ENCODE results near the gene FAM124A.

Gene FAM124A

GRCh38 chr13:51241720-51242119 lies 19.5 kb downstream of the FAM124A start:
- H3K4me1 ChIP-seq (ENCODE audit: insufficient read depth, low read length): peaks cover 51% of the 10 kb centered on the region
- H3K36me3 ChIP-seq (ENCODE audit: insufficient read depth, low read length): no peaks in the 10 kb centered on the region
- H3K9me3 ChIP-seq (ENCODE audit: control insufficient read depth, insufficient read depth, low read length): no peaks in the 10 kb centered on the region
- no peak overlapping the region for H3K9ac ChIP-seq (ENCODE audit: low read depth, low read length)

GRCh38 chr13:51243227-51243626 lies 21.0 kb downstream of the FAM124A start:
- 0 out of 2 replicates have a peak overlapping the region, but pooled peaks have one; percentile 3 for H3K9ac ChIP-seq (ENCODE audit: low read depth, low read length)
- H3K9me3 ChIP-seq (ENCODE audit: control insufficient read depth, insufficient read depth, low read length): no peaks in the 10 kb centered on the region
- H3K4me1 ChIP-seq (ENCODE audit: insufficient read depth, low read length): peaks cover 58% of the 10 kb centered on the region
- no peaks in the 10 kb centered on the region for H3K36me3 ChIP-seq (ENCODE audit: insufficient read depth, low read length)

DNA sequence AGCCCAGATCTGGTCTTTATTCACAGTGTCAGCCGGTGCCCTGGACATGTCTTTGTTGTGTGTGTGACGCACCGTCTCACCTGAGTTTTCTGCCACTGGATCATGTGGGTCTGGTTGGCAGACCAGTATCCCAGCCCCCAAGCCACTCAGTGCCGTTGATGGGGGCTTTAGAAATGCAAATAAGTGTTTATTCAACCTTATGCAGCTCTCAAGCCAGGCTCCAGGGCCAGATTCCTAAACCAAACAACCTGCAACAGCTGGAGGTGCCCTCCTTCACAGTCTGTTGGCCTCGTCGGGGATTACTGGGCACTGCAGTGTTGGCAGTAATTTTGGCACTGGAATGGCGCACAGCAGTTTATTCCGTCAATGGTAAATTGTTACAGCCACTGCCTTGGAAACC lies 21.6 kb downstream of the FAM124A start:
- peak overlapping the region; percentile 7; the same call in 1 of the 2 replicates for H3K9ac ChIP-seq (ENCODE audit: low read depth, low read length)
- H3K36me3 ChIP-seq (ENCODE audit: insufficient read depth, low read length): no peaks in the 10 kb centered on the region
- peaks cover 64% of the 10 kb centered on the region for H3K4me1 ChIP-seq (ENCODE audit: insufficient read depth, low read length)
- H3K9me3 ChIP-seq (ENCODE audit: control insufficient read depth, insufficient read depth, low read length): no peaks in the 10 kb centered on the region

DNA sequence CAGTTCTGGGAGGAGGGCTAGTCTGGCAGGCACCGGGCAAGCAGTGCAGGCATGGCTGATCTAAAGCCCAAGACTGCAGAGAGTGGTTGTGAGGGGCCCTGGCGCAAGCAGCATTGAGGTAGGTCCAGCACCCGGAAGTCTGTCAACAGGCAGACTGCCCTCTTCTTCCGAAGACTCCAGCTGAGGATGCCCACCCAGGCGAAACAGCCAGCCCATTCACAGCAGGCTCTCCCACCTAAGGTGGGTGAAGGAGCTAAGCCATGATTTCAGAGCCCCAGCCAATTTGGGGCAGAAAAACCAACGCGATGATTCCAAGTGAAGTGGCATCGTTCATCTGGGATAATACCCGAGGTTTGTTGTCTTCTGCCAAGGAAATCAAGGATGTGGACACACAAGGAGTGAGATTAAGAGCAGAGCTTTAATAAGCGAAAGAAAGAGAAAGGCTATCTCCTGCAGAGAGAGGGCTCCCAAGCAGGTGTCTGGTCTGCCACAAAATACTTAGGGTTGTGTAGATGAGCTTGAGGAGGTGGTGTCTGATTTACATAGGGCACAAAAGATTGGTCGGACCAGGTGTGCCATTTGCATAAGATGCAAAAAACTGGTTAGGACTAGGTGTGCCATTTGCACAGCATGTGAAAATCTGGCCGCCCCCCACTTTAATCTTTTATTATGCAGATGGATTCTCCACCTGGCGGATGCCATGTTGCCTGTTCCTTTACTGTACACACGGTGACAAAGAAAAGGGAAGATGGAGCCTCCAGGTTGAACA lies 22.6 kb downstream of the FAM124A start:
- no peaks in the 10 kb centered on the region for H3K9me3 ChIP-seq (ENCODE audit: control insufficient read depth, insufficient read depth, low read length)
- no peak overlapping the region for H3K9ac ChIP-seq (ENCODE audit: low read depth, low read length)
- no peaks in the 10 kb centered on the region for H3K36me3 ChIP-seq (ENCODE audit: insufficient read depth, low read length)
- H3K4me1 ChIP-seq (ENCODE audit: insufficient read depth, low read length): peaks cover 71% of the 10 kb centered on the region

DNA sequence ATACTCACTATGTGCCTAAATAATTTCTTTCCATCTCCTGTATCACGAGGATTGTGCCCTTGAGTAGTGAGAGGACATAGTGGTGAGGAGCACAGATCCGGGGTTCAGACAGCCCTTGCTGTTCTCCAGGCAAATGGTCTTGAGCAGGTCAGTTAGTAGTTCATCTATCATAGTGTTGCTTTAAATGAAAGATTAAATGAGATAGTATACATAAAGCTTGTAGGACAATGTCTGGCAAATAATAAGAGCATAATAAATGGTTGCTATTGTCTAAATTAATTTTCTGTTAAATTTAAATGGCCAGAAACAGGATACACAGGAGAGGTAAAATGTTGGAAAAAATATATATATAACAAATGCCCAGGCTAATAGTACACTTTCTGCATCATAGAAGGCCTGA lies 23.4 kb downstream of the FAM124A start:
- no peak overlapping the region for H3K9ac ChIP-seq (ENCODE audit: low read depth, low read length)
- H3K36me3 ChIP-seq (ENCODE audit: insufficient read depth, low read length): 0 out of 2 replicates have a peak, but pooled peaks cover 2% of the 10 kb centered on the region
- no peaks in the 10 kb centered on the region for H3K9me3 ChIP-seq (ENCODE audit: control insufficient read depth, insufficient read depth, low read length)
- peaks cover 71% of the 10 kb centered on the region for H3K4me1 ChIP-seq (ENCODE audit: insufficient read depth, low read length)

GRCh38 chr13:51246025-51246417 lies 23.8 kb downstream of the FAM124A start:
- Histone ChIP-seq H3K36me3 (ENCODE audit: insufficient read depth, low read length) (0 out of 2 replicates have a peak, but pooled peaks cover 3% of the 10 kb centered on the region), H3K9ac (ENCODE audit: low read depth, low read length) (no peak overlapping the region), H3K9me3 (ENCODE audit: control insufficient read depth, insufficient read depth, low read length) (no peaks in the 10 kb centered on the region), H3K4me1 (ENCODE audit: insufficient read depth, low read length) (peaks cover 68% of the 10 kb centered on the region)

DNA sequence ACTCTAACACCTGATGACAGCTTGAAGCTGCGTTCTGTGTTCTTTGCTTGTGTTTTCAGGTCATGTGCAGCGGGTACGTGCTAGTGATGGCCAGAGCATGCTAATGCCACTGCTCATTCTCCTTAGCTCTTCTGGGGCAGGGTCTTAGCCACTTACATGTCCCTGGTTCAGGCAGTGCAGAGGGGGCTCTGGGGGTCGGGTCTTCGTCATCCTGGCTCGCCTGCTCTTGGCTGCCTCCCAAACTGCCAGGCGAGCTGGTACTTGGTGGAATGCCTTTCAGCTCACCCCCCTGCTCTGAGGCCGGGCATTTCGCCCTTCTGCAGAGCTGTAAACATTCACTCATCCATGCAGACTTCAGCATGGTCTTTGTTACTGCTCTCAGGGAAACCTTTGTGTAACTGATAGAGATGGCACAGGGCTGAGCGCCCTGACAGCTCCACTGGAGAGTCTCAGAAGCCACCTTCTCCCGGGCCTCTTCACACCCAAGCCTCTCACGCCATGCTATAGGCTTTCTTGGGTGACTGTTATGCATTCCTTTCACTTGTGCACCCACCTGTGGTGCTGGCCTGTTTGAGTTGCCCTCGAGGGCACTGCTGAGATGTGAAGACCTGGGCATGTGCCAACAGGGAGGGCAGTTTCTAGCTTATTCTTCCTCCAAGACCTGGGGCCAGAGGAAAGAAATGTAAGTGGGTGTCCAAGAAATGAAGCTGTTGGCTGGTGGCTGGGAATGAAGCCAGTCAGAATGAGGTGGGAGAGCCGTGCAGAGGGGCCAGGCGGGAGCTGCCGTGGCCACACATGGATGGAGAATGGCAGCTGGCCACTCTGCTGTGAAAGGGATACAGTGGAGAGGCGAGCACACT lies 24.4 kb downstream of the FAM124A start:
- Histone ChIP-seq H3K9me3 (ENCODE audit: control insufficient read depth, insufficient read depth, low read length) (no peaks in the 10 kb centered on the region), H3K36me3 (ENCODE audit: insufficient read depth, low read length) (peaks cover 3% of the 10 kb centered on the region; the same call in 1 of the 2 replicates), H3K4me1 (ENCODE audit: insufficient read depth, low read length) (peaks cover 63% of the 10 kb centered on the region), H3K9ac (ENCODE audit: low read depth, low read length) (no peak overlapping the region)

- Histone ChIP-seq H3K36me3 (ENCODE audit: insufficient read depth, low read length) (peaks cover 12% of the 10 kb centered on the region; the same call in 1 of the 2 replicates), H3K9me3 (ENCODE audit: control insufficient read depth, insufficient read depth, low read length) (no peaks in the 10 kb centered on the region), H3K4me1 (ENCODE audit: insufficient read depth, low read length) (peaks cover 39% of the 10 kb centered on the region), H3K9ac (ENCODE audit: low read depth, low read length) (no peak overlapping the region)
Observed at GRCh38 chr13:51249255-51249654, 27.1 kb downstream of the FAM124A start.

DNA sequence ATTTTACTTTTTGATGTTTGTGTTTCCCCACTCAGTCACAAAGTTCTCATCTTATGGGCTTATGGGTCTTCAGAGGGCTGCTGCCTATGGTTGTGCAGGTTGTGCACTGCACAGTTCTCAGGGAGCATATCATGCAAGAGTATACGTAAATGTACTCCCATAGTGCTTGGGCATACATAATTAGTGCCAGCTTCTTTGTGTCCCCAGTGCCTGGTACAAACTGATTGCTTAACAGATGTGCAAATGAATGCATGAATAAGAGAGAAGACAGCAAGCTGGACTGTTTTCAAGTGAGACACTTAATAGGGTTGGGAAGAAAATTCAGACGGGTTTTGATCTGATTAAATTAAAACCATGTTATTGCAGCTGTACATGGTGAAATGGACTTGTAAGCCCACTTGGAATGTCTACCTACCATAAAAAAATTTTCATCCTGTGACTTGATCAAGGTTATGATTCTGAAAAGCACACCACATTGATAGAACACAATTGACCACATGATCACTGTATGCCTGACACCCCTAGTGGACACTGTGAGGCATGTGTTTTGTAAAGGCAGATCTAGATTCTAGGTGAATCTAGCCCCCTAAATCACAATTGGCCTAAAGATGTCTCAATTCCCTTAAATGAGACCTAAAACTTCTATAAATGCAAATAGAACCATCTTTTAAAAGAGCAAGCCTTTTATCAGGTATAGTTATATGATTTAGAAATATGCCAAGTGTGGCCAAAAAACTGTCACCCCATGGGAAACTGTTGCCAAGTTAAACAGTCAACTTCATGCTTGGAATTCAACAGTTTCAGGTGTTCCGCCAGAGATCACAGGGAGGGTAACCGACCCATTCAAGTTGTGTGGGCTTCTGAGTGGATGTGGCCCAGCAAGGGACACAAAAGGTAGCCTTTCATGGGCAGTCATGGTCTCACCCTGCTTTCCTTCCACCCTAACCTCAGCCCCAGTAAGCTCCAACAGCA lies 27.9 kb downstream of the FAM124A start:
- Histone ChIP-seq H3K9me3 (ENCODE audit: control insufficient read depth, insufficient read depth, low read length) (no peaks in the 10 kb centered on the region), H3K36me3 (ENCODE audit: insufficient read depth, low read length) (peaks cover 15% of the 10 kb centered on the region; the same call in 1 of the 2 replicates), H3K9ac (ENCODE audit: low read depth, low read length) (no peak overlapping the region), H3K4me1 (ENCODE audit: insufficient read depth, low read length) (peaks cover 31% of the 10 kb centered on the region)

GRCh38 chr13:51251480-51251879 lies 29.3 kb downstream of the FAM124A start:
- H3K4me1 ChIP-seq (ENCODE audit: insufficient read depth, low read length): peaks cover 27% of the 10 kb centered on the region
- H3K9ac ChIP-seq (ENCODE audit: low read depth, low read length): no peak overlapping the region
- H3K36me3 ChIP-seq (ENCODE audit: insufficient read depth, low read length): peaks cover 15% of the 10 kb centered on the region; the same call in 1 of the 2 replicates
- no peaks in the 10 kb centered on the region for H3K9me3 ChIP-seq (ENCODE audit: control insufficient read depth, insufficient read depth, low read length)

DNA sequence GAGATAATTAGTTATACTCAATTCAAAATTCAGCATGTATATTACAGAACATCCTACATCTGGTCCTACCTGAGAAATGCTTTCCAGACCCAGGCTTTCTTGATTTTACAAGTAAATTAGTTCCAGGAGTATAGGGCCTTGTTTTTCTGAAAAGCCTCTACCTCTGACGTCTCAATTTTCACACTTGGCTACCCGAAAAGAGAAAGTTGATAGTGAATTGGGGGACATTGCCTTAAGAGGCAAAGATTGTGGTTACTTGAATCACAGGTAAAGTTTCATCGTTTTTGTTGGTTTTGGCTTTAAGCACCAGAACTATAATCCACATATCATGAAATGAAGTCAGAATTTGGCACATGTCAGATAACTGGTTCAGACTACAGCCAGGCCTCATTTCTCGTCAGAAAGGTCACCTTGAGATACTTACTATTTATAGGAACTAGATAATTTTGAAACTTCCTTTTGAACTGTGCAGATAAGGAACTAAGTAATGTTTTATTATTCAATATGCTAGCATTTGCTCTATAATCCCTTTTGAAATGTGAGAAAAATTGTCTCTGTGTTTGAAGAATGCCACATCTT lies 30.8 kb downstream of the FAM124A start:
- H3K9ac ChIP-seq (ENCODE audit: low read depth, low read length): no peak overlapping the region
- H3K36me3 ChIP-seq (ENCODE audit: insufficient read depth, low read length): peaks cover 22% of the 10 kb centered on the region
- no peaks in the 10 kb centered on the region for H3K9me3 ChIP-seq (ENCODE audit: control insufficient read depth, insufficient read depth, low read length)
- peaks cover 22% of the 10 kb centered on the region for H3K4me1 ChIP-seq (ENCODE audit: insufficient read depth, low read length)

GRCh38 chr13:51255556-51255955 lies 33.4 kb downstream of the FAM124A start:
- H3K9ac ChIP-seq (ENCODE audit: low read depth, low read length): no peak overlapping the region
- H3K9me3 ChIP-seq (ENCODE audit: control insufficient read depth, insufficient read depth, low read length): no peaks in the 10 kb centered on the region
- H3K4me1 ChIP-seq (ENCODE audit: insufficient read depth, low read length): peaks cover 19% of the 10 kb centered on the region
- peaks cover 25% of the 10 kb centered on the region for H3K36me3 ChIP-seq (ENCODE audit: insufficient read depth, low read length)

DNA sequence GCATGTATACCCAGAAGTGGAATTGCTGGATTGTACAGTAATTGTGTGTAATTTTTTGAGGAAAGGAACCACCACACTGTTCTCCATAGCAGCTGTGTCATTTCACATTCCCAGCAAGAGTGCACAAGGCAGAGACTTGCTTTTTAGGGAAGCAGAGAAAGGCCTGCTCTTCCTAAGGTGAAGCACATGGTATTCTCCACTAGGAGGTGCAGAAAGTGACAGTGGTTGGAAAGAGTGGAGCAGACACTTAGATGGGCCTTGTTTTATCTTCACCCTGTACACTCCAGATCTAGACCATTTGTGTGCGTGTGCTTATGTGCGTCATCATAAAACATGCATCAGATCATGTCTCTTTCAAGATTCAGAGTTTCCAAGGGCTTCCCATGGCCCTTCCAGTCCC lies 35.0 kb downstream of the FAM124A start:
- H3K9me3 ChIP-seq (ENCODE audit: control insufficient read depth, insufficient read depth, low read length): no peaks in the 10 kb centered on the region
- peaks cover 26% of the 10 kb centered on the region for H3K4me1 ChIP-seq (ENCODE audit: insufficient read depth, low read length)
- no peak overlapping the region for H3K9ac ChIP-seq (ENCODE audit: low read depth, low read length)
- H3K36me3 ChIP-seq (ENCODE audit: insufficient read depth, low read length): peaks cover 19% of the 10 kb centered on the region

All from ES-I3 (cell line).